ENCODE results near the gene HHATL.

- TF ChIP-seq CTCF (IDR thresholded peaks at IDR 0.05), result no peak
- TF ChIP-seq, protein P1, sequence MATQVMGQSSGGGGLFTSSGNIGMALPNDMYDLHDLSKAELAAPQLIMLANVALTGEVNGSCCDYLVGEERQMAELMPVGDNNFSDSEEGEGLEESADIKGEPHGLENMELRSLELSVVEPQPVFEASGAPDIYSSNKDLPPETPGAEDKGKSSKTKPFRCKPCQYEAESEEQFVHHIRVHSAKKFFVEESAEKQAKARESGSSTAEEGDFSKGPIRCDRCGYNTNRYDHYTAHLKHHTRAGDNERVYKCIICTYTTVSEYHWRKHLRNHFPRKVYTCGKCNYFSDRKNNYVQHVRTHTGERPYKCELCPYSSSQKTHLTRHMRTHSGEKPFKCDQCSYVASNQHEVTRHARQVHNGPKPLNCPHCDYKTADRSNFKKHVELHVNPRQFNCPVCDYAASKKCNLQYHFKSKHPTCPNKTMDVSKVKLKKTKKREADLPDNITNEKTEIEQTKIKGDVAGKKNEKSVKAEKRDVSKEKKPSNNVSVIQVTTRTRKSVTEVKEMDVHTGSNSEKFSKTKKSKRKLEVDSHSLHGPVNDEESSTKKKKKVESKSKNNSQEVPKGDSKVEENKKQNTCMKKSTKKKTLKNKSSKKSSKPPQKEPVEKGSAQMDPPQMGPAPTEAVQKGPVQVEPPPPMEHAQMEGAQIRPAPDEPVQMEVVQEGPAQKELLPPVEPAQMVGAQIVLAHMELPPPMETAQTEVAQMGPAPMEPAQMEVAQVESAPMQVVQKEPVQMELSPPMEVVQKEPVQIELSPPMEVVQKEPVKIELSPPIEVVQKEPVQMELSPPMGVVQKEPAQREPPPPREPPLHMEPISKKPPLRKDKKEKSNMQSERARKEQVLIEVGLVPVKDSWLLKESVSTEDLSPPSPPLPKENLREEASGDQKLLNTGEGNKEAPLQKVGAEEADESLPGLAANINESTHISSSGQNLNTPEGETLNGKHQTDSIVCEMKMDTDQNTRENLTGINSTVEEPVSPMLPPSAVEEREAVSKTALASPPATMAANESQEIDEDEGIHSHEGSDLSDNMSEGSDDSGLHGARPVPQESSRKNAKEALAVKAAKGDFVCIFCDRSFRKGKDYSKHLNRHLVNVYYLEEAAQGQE (IDR thresholded peaks at IDR 0.05; ENCODE audit: insufficient read depth in 1 of 2, low read depth in 2 of 2, low read length in 1 of 2), result no peak
- TF ChIP-seq SIN3A (IDR thresholded peaks at IDR 0.05; ENCODE audit: borderline replicate concordance, insufficient read depth, low read depth, low read length), result no peak
Observed at GRCh38 chr3:42723219-42723618, 20.6 kb upstream of the HHATL start.

Measured in Panc1 (cell line).